Retinal pigment epithelial cell (primary cell): ENCODE results near the gene NEMP2.
"Not testable (repeated sequence)": the region's sequence is repeated elsewhere in the genome, so short reads cannot be mapped to it uniquely, and the experiment has no call there.

Experiments used
- DNase-seq: peaks from one replicate; pipeline ENCODE4 v3.0.0-alpha.2; 2010; ENCODE audit warnings: low read depth
- H3K4me3 ChIP-seq: 2 replicates; pipeline ENCODE4 v1.5.1; 2011; ENCODE audit warnings: mild to moderate bottlenecking, low read length, control low read depth, moderate library complexity
- CTCF ChIP-seq: conservative IDR thresholded peaks from 2 replicates; pipeline ENCODE4 v1.5.1; 2011; ENCODE audit warnings: low read depth, low read length, control low read depth, inconsistent platforms

Gene NEMP2

DNA sequence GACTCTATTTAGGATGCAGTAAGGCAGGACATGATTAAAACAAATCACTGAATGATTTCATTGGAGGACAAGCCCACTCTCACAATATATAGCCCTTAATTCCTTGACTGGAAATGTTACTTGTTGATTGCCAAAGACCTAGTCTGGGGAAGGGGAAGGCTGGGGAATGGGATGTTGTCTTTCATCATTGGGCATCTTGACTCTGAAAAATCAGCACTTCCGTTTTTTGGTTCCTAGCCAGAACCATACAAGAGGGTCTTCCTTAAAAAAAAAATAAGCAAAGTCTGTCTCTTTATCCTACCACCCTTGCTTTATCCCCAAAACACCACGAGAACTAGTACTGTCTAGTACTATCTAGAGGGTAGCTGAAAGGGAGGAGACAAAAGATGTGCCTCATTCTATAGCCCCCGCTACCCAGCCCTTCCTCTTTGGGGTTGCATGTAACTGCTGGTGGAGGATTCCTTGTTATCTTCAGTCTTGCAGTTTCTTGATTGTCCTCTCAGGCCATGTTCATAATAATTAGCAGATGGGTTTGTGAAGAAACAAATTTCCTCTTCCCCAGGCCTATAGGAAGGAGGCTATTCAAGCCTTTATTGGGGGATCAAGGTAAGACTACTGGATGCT is 55.8 kb downstream of the NEMP2 start:
- no peak for DNase-seq
- TF ChIP-seq CTCF: no peak

GRCh38 chr2:190477661-190478454 is 56.7 kb downstream of the NEMP2 start:
- no peak for TF ChIP-seq CTCF

More for the DNA sequence above, 55.8 kb downstream of the NEMP2 start:
- no peak overlapping the region for H3K4me3 ChIP-seq

GRCh38 chr2:190470256-190470826 is 64.2 kb downstream of the NEMP2 start:
- no peak for TF ChIP-seq CTCF
- no peak overlapping the region for H3K4me3 ChIP-seq
- DNase-seq: no peak

More at GRCh38 chr2:190477661-190478454, 56.7 kb downstream of the NEMP2 start:
- no peak overlapping the region for H3K4me3 ChIP-seq
- no peak for DNase-seq

- peak; percentile 30 for DNase-seq
Measured at GRCh38 chr2:190469771-190470170, 64.8 kb downstream of the NEMP2 start.

GRCh38 chr2:190468814-190469569 is 65.5 kb downstream of the NEMP2 start:
- peak; percentile 72 for DNase-seq
- no peak overlapping the region for H3K4me3 ChIP-seq
- TF ChIP-seq CTCF: no peak

More at GRCh38 chr2:190469771-190470170, 64.8 kb downstream of the NEMP2 start:
- H3K4me3 ChIP-seq: no peak overlapping the region
- no peak for TF ChIP-seq CTCF

DNA sequence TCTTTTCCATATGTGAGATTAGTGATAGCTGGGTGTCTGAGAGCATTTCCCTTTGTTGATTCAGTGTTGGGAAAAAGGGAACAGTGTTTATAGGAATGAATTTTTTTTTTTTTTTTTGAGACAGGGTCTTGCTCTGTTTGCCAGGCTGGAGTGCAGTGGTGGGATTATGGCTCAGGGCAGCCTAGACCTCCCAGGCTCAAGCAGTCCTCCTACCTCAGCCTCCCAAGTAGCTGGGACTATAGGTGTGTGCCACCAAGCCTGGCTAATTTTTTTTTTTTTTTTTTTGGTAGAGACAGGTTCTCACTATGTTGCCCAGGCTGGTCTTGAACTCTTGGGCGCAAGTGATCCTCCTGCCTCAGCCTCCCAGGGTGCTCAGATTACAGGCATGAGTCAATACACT is 66.2 kb downstream of the NEMP2 start:
- DNase-seq, H3K4me3 ChIP-seq: not testable (repeated sequence)

- H3K4me3 ChIP-seq: no peak overlapping the region
Measured at GRCh38 chr2:190467575-190468083, 66.9 kb downstream of the NEMP2 start.

More at GRCh38 chr2:190467575-190468083, 66.9 kb downstream of the NEMP2 start:
- DNase-seq: no peak
- no peak for TF ChIP-seq CTCF
